ENCODE data around the gene ATG2A. TPM values are rescaled to one million over a fixed set of nuclear protein-coding genes. Genes with fewer than 3 reads are reported as not detected.

ATG2A gene
- total RNA-seq, result 15.3 and 15.4 TPM in 2 replicates

DNA sequence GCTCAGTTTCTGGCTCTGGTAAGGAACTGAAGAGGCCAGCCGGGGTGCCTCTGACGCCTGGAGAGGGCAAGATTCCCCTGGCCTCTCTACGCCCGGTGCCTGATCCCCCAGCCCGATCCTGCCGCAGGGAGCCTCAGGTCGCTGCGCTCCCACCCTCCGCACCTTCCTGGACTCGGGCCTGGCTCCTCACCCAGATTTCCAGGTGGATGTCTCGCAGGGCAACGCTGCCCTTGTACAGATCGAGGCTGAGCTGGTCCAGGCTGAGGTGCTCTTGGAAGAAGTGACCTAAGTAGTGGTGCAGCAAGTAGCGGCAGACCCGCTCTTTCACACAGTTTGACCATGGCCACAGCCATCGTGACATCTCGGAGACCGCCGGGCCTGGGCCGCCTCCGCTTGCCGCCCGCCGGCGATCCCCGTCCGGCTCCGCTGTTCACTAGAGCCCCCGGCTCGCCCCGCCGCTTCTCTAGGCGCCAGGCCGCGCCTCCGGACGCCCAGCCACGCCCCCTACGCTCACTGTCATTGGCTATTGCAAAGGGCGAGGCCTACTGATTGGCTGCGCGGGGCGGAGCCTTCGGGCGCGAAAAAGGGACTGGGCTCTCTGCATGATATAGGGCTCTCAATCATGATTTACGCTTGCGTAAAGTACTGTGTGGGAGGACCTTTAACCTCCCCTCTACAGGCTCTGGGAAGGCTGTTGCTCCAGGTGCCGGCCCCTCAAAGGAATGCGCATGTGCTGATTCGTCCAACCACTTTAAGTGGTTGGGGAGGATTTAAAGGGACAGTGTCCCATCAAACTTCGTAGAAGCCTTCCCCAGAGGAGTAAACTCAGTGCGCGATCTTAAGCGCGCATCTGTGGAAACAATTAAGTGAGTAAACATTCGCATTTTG, at the start of gene ATG2A:
TSS of gene ATG2A (minus strand) at position 435 of the 888 bp plus-strand sequence. CDS start at position 361, 74 bp downstream.

DNA sequence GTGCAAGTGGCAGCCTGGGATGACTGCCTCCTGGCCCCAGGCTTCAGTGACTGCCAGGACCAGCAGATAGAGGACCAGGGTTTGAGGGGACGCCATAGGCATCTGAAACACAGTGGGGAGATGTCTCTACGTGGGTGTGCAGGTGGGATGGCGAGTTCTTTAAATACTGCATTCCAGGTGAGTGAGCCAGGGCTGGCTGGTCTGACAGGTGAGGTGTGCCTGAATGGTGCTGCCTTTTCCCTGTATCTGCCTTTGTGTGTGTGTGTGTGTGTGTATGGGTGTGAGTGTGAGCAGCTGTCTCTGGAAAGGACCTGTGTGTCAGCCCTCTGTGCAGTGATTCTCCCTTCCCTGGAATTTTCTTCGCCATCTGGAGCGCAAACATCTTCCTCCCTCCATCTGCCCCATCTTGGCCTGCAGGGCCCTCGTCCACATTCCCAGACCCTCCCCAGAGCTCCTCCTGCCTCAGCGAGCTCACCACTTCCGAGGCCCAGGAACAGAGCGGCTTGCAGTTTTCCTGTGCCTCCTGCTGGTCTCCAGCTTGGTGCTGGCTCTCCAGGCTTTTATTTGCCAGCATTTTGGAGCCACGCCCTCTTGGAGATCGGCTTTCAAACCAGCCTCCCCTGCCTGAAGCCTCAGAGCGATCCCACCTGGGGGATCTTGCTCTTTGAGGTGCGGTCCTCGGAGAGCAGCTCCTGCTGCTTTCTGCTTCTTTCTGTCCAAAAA, 18.5 kb upstream of the ATG2A start, which contains the start of gene GPHA2:
TSS of gene GPHA2 (minus strand) at position 535 of the 723 bp plus-strand sequence. CDS start at position 102, 433 bp downstream.

DNA sequence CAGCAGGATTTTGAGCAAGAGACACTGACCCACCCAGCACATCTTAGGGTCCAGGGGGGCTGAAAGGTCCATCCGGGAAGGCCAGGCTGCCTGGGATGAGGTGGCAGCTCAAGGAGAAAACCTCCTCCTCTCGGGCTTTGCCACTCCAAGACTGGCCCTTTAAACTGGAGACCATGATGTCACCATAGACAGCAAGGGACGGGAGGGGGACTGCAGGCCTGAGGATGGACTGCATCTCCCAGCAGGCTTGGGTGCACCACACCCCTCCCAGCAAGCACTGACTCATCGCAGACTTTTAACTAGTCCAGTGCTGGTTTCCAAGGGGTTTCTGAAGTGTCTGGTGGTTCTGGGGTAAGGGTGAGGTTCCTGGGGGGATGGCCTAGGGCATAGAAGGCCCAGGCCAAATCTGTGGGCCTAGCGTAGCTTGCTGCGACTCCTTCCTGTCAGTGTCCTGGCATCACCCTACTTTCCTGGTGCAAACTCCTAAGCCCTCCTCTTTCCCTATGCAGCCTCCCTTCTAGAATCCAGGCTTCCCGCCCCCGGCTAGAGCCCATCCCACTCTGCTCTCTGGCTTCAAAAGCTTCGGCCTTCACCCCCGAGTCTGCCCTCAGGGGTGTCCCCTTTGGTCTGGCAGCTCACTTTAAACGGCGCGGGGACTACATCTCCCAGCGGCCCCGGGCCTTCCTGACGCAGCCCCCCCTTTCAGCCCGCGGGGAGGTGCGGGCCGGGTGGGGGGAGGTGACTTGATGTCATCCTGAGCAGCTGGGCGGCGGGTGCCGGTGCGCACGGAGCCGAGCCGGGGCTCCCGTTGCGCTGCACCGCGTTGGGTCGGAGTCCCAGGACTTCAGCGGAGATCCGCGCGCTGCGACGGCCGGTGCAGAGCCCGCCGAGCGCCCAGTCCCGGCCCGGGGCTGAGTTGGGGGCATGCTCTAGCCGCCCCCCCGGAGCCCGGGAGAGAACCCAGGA, 7.2 kb upstream of the ATG2A start, which contains the start of gene PPP2R5B:
TSS of gene PPP2R5B (plus strand) at position 746 of the 966 bp plus-strand sequence. CDS start 1,046 bp downstream, outside the sequence.

DNA sequence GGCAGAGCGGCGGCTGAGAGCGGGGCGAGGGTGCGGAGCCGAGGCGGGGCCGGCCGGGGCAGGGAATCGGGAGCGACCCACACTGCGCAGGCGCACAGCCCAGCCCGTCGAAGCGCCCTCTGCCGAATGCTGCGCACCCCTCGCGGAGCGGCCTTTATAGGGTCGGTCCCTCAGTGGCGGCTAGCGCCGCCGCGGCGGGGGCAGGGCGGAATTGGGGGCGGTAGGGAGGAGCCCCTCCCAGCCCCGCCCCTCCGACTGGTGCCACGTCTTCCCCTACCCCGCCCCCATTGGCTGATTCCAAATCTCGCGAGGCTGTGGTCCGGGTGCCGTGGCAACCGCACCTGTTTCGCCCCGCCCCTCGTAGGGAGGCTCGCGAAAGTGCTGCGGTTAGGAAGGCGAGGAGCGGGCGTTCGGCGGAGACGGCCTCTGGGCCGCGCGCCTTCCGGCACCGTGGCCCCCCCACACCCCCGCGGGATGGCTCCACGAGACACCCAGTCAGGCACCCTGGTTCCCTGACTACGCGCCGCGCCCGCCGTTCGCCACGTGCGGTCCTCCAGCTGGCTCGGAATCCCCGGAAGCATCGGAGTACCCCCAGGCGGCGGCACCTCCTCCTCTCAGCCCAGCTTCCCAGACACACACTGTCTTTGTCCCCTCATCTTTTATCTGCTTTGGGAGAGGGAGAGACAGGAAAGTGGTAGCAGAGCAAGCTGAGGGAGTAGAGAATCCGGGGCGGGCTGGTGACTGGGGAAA, 38.3 kb downstream of the ATG2A start, which contains the start of gene EHD1:
TSS of gene EHD1 (minus strand) at position 128 of the 750 bp plus-strand sequence. CDS start 157 bp downstream, outside the sequence.

Small RNA genes lying within 50 kb of the gene (small RNA-seq; reads per million reads assigned to genes)
- gene MIR6749 (not detected), gene MIR6750 (not detected)

Other genes with a start within 250 kb of the ATG2A start
- 2.6 and 7.6 TPM in 2 replicates for gene NRXN2, start 194.0 kb downstream of the ATG2A start, total RNA-seq
- 0.13 TPM in 1 of 2 replicates, not detected in the other for gene RASGRP2, start 173.1 kb downstream of the ATG2A start, total RNA-seq
- gene PYGM, start 157.2 kb downstream of the ATG2A start, total RNA-seq, result 0.32 and 0.39 TPM in 2 replicates
- gene SF1, start 138.7 kb downstream of the ATG2A start, total RNA-seq, result 110 and 117 TPM in 2 replicates
- gene MAP4K2, start 114.0 kb downstream of the ATG2A start, total RNA-seq, result 12.3 and 13.3 TPM in 2 replicates
- gene MEN1, start 106.7 kb downstream of the ATG2A start, total RNA-seq, result 12.3 and 12.5 TPM in 2 replicates
- under 0.01 TPM in 2 replicates for gene CDC42BPG, start 72.6 kb downstream of the ATG2A start, total RNA-seq
- 72.4 and 90.2 TPM in 2 replicates for gene EHD1, start 38.6 kb downstream of the ATG2A start, total RNA-seq
- 8.2 TPM in 2 replicates for gene PPP2R5B, start 7.5 kb upstream of the ATG2A start, total RNA-seq
- not detected in 2 replicates for gene GPHA2, start 18.7 kb upstream of the ATG2A start, total RNA-seq
- gene MAJIN, start 54.9 kb upstream of the ATG2A start, total RNA-seq, result not detected in 2 replicates
- gene BATF2, start 79.8 kb upstream of the ATG2A start, total RNA-seq, result 0.39 and 1.4 TPM in 2 replicates
- 74.2 and 76.9 TPM in 2 replicates for gene ARL2, start 97.0 kb upstream of the ATG2A start, total RNA-seq
- gene SNX15, start 110.2 kb upstream of the ATG2A start, total RNA-seq, result 11.9 and 13.4 TPM in 2 replicates
- gene SAC3D1, start 124.0 kb upstream of the ATG2A start, total RNA-seq, result 5.9 and 7.7 TPM in 2 replicates
- gene NAALADL1, start 141.3 kb upstream of the ATG2A start, total RNA-seq, result 18.5 and 25.1 TPM in 2 replicates
- 5.4 and 7.7 TPM in 2 replicates for gene CDCA5, start 166.8 kb upstream of the ATG2A start, total RNA-seq
- 35.1 and 40.6 TPM in 2 replicates for gene ZFPL1, start 167.0 kb upstream of the ATG2A start, total RNA-seq
- 123 and 217 TPM in 2 replicates for gene VPS51, start 179.0 kb upstream of the ATG2A start, total RNA-seq
- 4.2 and 8.5 TPM in 2 replicates for gene TM7SF2, start 194.7 kb upstream of the ATG2A start, total RNA-seq
- gene ZNHIT2, start 200.5 kb upstream of the ATG2A start, total RNA-seq, result 8.9 and 9.5 TPM in 2 replicates
- 154 and 175 TPM in 2 replicates for gene FAU, start 204.9 kb upstream of the ATG2A start, total RNA-seq
- gene MRPL49, start 205.1 kb upstream of the ATG2A start, total RNA-seq, result 35.1 and 39.6 TPM in 2 replicates
- 14.2 and 15.9 TPM in 2 replicates for gene SYVN1, start 217.3 kb upstream of the ATG2A start, total RNA-seq

Data from articular chondrocyte of knee joint (primary cell).